Right ventricle myocardium inferior (tissue), 1 donor: ENCODE measurements around the gene TMEM115. TPM values are rescaled to one million over a fixed set of nuclear protein-coding genes. Genes with fewer than 3 reads are reported as not detected.

ENCODE experiments used
- ATAC-seq: fragments of 200-7000 bp; cut with Tn5 transposase; one replicate; pipeline ENCODE4 v1.9.1; 2020; ENCODE audit warnings: mild to moderate bottlenecking, moderate library complexity
- DNase-seq: peaks from one replicate; pipeline ENCODE4 v3.0.0; 2021; ENCODE audit errors: missing footprints
- intact Hi-C: fragments of 100-400 bp; cut with DNase I; formaldehyde crosslinking; loops from one replicate; pipeline ENCODE4 v1.11.0; 2022
- total RNA-seq: library from RNA; stranded (reverse); fragmentation: NEBNext Ultra II Directional; extraction: Animal tissue kit (Norgen Biotek cat#: 25700); gene quantifications from one replicate; pipeline ENCODE4 v1.2.1, GENCODE V29; 2021
- donor health status: DM: no; HTN: yes; CAD: no; lungs with severe emphysema.

The TMEM115 gene
- total RNA-seq, 1 donor from 2014 or later = 26.4 TPM

DNA sequence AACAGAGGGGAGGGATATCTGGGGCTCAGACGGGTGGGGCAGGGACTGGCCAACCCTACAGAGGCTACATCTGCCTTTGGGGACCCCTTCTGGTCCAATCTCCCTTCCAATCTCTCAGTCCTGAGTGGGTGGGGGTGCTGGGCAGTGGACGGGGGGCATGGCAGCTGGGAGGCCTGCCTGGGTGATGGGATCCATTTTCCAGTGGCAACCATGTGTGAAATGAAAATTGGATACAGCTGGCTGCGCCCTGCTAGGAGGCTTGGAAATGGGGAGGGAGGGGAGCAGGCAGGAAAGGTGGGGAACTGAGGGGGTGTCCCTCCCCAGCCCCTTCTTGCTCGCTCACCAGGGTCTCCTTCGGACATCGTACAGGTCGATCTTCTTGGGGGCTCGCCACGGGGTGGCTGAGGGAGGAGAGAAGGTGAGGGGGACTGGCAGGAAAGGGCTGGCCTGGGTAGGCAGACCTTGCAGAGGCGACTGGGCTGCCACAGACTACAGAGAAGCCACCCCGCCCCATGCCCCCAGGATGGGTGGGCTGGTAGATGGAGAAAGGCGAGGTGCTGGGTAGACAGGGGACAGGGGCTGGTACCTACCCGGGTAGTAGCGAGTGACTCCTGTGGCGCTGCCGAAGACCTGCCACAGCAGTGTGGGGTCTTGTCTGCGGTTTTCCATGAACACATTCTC, 21.2 kb upstream of the TMEM115 start:
- DNase-seq = no peak
- intact Hi-C loops = no loop called here
- no peak for ATAC-seq

DNA sequence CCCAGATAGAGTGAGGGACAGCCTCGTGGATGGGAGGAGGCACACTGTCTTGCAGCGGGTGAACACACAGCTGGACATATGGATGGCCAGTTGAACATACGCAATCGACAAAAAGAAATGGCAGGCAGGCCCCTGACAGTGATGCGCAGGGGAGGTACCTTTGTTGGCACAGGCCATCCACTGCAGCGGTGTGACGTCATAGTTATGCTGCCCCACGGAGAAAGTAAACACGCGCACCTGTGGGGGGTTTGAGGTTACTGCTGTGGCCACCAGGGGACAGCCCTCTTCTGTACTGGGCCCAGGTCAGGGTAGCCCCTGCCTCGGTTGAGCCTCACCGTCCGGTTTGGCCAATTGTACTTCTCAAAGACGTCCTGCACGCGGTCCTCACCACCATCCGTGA, 19.4 kb upstream of the TMEM115 start:
- DNase-seq = no peak
- intact Hi-C loops = no loop called here
- no peak for ATAC-seq

DNA sequence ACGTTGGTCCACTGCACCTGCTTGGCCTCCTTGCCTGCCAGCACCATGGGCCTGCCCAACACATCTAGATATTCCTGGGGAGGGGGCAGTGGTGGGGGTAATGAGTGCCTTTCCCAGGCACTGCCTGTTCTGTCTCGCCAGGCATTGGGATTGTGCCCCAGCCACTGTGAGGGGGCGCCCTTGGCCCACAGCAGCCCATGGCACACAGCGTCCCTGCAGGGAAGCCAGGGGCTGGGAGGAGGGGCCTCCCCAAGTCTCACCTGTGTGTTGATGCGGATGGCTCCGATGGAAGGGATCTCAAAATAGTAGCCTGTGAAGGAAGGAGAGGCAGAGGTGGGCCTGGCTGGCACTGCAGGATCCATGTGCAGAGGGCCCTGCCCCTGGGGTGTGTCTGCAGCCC, 18.7 kb upstream of the TMEM115 start:
- DNase-seq (no peak), ATAC-seq (no peak)
- intact Hi-C loops = no loop called here

DNA sequence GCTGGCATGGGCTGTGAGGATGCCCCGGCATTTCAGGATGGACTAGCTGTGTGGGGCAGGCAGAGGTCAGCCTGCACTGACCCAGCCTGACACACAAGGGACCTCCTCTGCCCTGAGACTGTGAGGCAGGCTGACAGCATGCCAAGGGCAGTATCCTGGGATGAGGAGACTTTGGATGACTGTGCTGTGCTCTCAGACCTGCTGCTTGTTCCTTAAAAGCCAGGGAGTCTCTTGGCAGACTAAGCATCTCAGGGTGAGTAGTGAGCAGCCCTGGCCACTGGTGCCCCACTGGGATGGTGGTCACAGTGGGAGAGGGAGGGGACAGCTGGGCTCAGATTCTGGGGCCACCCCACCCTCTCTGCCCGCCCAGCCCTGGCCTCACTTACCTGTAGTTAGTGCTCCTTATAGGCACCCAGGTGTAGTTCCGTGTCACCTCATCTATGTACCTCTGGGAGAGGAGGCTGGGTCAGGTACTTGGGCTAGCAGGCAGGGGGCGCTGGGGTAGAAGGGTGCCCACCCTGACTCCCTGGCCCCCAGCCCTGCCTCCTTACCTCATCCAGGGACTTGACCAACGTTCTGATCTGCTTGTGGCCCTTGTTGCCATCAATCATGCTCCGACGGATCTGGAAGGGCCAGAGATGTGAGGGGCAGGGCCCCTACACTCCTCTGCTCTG, 16.1 kb upstream of the TMEM115 start:
- no peak for ATAC-seq

DNA sequence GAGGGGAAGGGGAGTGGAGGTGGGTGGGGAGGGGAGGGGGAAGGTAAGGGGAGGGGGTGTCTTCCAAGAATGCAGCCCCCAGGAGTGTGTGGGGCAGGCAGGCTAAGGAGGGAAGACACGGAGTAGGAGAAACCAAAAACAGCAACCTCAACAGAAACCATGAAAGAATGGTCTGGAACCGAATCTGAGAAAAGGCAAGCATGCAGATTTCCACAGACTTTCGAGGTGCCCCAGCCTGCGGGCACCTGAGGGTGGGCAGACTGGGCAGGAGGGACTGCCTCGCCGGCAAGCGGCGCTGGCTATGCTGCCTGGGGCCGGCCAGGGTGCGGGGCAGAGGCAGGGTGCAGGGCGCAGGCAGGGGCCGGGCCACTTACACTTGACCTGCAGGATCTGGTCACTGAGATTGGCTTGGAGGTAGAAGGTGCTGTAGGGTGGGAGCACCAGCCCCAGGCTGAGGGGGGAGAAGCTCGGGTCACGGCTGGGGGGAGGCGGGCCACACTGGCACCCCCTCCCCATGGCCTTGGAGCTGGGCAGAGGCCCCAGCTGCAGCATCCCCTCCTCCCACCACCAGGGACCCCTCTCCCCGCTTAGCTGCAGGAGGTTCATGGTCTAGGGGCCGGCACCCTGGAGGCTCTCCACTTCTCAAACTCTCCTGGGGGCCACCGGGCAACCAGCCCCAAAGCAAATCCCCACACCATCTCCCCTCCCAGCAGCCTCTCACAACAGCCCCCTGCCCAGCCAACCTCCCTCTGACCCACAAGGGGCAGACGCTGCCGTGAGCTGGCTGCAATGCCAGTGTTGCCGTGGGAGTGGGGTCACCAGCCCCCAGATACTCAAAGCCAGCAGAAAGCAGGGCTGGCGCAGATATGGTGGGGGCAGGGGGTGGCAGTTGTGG, 15.3 kb upstream of the TMEM115 start:
- DNase-seq (no peak), ATAC-seq (no peak)
- intact Hi-C loops = no loop called here

More for the DNA sequence above, 16.1 kb upstream of the TMEM115 start:
- intact Hi-C loops = no loop called here
- DNase-seq = no peak

DNA sequence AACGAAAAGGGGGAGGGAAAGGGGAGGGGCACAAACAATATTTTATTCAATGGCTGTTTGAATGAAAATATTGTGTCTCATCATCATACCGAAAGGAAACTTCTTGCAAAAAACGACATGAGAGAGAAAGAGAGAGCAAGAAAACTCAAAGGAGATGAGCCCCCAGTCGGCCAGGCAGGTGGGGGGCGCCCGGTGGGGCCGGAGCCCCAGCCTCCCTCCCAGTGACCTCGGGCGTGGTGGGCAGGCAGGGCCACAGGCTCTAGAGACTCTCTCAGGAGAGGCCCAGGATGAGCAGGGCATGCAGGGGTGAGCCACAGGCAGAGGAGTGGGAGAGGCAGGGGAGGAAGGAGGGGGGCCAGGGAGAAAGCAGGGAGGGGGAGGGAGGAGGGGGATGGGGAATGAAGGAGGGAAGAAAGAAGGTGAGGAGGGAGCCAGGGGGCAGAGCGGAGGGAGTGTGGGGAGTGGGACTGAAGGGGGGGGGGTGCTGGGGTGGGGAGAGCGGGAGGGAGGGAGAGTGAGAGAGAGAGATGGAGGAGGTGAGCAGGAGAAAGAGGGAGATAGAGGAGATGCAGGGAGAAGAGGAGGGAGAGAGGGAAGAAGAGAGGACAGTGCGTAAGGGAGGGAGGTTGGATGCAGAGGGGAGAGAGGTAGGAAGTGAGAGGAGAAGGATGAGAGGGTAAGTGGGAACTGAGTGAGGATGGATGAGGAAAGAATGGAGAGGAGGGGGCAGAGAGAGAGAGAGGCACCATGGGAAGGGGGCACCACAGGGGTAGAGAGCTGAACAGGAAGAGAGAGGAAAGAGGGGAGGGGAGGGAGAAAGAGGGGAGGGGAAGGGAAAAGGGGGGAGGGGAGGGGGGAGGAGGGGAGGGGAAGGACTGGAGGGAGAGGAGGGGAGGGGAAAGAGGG, 14.1 kb upstream of the TMEM115 start:
- DNase-seq = no peak
- no peak for ATAC-seq
- intact Hi-C loops = no loop called here

DNA sequence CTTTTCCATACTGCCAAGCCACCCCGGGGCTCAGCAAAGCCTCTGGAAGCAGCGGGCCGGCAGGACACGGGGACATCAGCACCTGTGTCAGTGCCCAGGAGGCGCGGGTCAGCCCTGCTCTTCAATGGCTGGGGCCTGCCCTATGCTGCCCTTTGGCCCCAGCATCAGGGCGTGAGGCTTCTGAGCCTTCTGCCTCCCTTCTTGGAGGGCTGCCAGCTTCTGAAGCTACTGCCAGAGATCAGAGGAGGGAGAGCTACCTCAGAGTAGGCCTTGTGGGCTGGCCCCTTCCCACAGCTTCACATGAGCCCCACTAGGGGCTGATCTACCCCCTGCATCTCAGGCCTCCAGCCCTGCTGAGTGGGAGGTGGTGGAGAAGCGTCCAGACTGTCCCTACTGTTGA, 13.0 kb upstream of the TMEM115 start:
- intact Hi-C loops = no loop called here
- ATAC-seq = no peak
- DNase-seq = no peak

DNA sequence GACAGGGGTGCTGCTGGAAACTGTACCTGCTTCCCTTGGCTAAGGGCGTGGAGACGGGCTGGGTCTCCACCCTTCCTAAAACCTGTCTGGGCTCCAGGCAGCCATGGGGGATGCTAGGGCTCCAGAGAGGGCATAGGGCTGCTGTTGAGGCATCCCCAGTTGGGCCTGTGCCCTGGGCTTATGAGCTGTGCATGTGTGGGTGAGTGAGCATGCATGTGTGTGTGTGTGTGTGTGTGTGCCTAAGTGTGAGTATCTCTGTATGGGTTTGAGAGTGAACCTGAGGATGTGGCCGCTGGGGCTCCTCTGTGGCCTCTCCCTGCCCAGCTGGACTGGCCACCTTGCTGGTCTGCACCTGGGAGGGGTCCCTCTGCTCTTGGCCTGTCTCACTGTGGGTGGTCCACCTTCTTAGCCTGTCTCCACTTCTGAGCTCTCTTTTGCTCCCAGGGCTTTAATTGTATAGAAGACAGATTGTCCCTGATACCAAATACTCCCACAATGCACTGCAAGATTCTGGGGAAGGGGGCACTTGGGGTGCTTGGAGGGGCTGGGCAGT, 11.9 kb upstream of the TMEM115 start:
- intact Hi-C loops = no loop called here
- ATAC-seq (no peak), DNase-seq (no peak)

DNA sequence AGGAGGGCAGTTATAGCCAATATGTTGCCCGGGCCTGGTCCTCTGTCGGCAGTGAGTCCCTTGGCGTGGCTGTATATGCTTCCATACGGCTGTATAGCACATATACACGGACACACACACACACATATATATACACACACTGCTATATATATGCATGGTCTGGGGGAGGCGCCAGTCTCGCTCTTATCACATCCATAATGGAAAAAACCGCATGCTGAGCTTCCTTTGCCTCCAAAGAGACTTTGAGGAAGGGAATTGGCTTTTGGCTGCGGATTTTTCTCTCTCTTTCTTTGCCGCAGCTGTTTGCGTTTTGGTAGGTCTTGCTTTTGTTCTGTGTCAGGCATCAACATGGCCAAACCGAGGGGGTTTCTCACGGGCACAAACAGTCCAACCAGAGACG, 11.3 kb upstream of the TMEM115 start:
- DNase-seq = no peak
- ATAC-seq = no peak
- intact Hi-C loops = no loop called here

DNA sequence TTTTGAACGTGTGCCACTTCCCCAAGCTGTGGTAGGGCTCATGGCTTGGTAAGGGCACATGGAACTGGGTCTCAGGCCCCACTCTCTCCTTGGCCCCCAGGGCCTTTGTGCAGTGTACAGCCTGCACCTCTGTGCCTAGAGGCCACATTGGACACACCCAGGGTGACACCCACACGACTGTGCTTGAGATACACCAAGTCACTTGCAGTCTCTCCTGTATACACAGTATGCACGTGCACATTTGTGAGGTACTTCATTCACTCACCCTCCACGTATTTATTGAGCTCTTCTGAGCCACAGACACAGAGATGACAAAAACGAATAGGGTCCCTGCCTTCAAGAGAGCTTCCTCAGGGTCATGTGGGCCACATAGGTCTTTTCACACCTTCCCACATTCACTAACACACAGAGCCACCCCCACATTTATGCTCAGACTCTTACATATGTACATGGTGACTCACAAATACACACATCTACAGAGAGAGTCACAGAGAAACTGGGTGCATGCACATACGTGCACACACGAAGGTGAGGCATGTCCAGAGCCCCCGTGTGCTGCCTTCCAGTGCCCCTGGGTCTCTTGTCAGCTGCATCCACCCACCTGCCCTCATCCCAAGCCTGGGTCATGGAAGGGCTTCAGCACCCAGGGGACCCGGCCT, 9.8 kb upstream of the TMEM115 start:
- DNase-seq (no peak), ATAC-seq (no peak)
- intact Hi-C loops = no loop called here

DNA sequence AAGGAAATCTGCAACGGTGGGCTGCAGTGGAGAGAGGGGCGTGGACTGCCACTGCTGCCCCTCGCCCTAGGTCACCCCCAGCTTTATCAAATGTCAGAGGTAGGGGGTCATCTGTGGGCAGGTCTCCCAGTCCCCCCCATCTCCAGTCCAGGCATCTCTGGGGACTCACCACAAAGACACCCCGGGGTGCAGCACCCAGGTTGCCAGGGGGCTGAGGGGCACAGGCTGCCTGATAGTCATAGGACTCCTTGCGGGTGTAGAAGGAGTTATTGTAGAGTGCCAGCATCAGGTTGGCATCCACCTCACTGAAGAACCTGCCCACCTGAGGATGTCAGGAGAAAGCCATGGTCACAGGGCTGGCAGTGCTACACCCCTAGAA, 6.5 kb upstream of the TMEM115 start:
- intact Hi-C loops = no loop called here
- no peak for DNase-seq
- ATAC-seq = no peak

DNA sequence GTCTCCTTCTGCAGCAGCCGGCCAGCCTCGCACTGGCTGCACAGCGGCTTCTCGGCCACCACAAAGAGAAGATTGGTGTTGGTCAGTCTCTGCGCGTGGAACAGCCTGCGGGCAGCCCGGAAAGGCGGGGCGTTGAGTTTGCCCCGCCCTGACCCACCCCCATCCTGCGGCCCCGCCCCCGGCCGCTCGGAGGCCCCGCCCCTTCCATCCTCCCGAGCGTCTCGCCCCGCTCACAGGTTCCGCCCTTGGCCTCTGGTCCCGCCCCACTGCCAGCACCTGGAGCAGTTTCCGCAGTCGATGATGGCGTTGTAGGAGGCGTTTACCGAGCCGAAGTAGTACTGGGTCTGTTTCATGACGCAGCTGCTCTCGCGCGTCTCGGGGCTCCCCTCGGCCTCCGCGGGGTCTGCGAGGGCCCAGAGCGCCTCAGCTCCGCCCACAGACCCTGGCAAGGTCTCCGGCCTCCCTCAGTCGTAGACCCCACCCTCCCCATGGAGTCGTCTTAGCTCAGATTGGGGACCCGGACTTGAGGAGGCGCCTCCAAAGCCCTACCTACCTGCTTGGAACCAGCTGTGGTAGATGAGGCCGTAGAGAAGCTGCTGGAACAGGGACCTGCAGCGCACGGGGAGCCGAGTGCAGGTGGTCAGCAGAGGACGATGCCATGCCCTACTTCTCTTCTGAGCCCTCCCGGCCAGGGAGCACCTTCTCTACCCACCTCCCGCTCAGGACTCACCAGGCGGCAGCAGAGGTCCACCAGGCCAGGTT, 5.9 kb upstream of the TMEM115 start:
- peak; percentile 88 for ATAC-seq
- DNase-seq = peak; percentile 91
- intact Hi-C loops = no loop called here

DNA sequence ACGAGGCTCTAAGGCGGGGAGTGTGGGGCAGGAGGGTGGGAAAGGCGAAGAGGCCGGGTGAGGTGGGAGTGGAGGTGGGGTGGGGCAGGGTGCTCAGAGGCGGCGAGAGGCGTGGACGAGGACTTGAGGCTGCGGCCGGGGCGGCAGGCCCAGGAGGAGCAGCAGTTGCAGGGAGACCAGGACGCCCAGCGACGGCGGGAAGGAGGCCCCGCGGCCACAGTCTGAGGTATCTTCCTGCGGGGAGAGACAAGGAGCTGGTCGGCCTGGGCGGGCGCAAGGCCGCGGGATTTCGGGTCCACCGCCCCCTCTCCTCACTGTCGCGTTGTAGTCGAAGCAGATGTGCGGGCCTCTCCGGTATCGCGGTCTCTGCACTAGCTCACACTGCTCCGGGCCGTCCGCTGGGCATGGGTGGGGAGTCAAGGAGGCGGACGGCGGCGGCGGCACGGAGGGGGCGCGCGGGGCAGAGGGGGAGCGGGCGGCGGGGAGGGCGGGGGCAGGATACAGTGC, 5.3 kb upstream of the TMEM115 start:
- no peak for DNase-seq
- intact Hi-C loops = no loop called here
- ATAC-seq = peak; percentile 33

DNA sequence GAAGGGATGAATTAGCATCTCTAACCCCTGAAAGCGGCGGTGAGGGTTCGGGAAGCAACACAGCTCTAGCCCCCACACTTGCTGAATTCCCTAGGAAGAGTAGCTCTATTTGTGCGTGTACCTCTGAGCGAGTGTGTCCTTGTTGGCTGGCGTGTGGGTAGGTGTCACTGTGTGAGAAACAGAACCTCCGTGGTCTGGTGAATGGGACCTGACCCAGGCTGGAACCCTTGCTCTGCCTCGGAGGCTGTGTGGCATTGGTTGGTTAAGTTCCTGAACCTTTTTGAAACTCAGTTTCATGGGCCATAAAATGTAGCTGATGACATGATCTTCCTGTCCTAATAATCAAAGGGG, 414 bp upstream of the TMEM115 start:
- intact Hi-C loops = no loop called here
- ATAC-seq = no peak
- DNase-seq = no peak

DNA sequence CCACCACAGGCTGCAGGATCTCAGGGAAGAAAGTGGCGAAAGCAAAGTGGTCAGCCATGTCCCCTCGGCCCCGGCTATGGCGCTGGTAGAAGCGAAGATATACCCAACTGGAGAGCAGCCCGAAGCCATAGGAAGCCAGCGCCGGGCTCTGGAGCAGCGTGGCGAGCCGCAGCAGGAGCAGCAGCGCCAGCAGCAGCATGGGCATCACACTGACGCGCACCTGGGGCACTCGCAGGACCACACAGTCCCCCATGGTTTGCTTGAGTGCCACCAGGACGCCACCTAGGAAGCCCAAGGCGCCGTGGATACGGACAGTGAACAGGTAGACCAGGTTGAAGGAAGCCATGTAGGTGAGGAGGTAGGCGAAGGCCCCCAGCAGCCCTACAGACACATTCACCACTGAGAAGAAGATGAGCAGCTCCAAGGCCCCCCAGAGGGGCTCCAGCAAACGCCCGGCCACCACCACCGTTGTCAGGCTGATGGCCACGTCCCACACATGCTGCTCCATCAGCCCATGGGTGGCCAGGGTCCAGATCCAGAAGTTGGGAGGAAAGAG, 888 bp downstream of the TMEM115 start:
- ATAC-seq = no peak
- DNase-seq = no peak
- intact Hi-C loops = no loop called here

DNA sequence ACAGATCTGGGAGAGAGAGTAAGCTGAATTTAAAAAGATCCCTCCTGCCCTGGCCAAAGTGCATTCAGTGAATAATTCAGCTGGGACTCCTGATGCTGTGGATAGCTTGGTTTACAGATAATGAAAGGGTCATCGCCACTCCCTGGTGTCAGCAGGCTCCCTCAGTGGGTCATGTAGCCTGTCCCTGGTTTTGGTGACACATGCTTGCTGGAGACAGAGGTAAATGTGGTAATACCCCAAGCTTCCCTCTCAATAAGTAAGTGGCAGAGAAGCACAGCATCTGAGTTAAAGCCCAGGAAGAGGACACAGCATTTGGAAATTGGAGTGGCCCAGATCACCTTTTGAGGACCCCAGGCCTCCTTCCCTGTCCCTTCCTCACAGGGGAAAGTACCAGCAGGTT, 1.8 kb downstream of the TMEM115 start:
- ATAC-seq (no peak), DNase-seq (no peak)
- intact Hi-C loops = no loop called here

DNA sequence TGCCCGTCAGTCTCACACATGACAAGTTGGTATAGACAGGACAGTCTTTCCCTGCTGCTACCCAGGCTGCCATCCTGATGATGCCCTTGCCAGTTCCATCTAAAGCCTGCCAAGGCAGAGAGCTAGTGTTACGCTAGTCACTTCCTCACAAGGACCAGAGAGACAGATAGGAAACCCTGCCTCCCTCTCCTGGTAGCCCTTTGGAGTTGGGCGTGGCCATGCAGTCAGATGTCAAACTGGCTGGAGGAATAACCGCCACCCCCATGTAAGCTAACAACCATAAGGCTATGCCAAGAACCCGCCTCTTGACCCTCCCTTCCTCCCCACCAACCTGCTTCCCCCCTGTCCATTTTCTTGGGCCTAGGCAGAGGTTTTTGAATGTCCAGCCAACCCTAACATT, 2.8 kb downstream of the TMEM115 start:
- DNase-seq (no peak), ATAC-seq (no peak)
- intact Hi-C loops = no loop called here
